NCI-H146 (cell line): ENCODE measurements around the gene VPS37C.
"Not testable (repeated sequence)": the region's sequence is repeated elsewhere in the genome, so short reads cannot be mapped to it uniquely, and the experiment has no call there.

ENCODE experiments used
- DNase-seq: peaks from one replicate; lab custom pipeline; 2025; lab: John Stamatoyannopoulos, UW

The VPS37C gene

DNA sequence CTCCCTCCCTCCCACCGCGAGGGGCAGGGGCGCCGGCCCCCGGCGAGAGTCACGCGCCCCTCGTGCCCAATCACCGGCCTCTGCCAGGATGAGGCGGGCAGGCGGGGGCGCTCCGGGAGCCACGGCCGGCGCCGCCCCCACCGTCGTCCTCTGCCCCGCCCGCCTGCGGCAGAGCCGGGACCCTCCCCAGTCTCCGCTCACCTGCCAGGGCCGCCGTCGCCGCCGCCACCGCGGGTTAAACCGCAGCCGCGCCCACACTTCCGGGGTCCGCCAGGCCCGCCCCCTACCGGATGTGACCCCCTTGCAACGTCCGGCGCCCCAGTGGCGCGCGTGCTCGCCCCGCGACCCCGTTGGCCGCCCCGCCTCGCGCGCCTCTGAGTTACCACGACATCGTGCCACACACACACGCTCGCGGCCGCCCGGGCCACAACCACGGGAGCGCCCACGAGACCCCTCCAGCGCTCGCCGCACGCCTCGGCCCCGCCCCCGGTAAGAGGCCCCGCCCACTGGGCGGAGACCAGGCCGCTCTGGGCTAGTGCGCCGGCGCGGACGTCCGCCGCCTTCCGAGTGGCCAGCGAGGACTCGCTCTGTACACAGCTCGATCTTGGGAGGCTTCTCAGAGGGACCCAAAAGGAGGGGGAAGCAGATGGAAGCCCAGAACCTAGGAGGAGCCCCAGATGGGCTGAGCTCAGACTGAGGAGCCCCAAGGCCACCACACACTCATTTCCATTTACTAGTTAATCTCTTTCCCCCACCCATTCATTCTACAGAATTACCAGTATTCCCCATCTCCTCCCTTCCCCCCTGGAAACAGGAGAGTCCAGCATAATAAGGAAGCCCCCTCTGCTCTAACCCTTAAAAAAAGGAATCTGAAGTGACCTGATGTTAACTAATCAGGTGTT, at the start of gene VPS37C:
Gene VPS37C (minus strand): TSS at position 237 of the 902 bp plus-strand sequence. CDS start 22,597 bp downstream, outside the sequence.
- DNase-seq, result peak; percentile 93

GRCh38 chr11:61210629-61211028, 49.4 kb upstream of the VPS37C start:
- not testable (repeated sequence) for DNase-seq

DNA sequence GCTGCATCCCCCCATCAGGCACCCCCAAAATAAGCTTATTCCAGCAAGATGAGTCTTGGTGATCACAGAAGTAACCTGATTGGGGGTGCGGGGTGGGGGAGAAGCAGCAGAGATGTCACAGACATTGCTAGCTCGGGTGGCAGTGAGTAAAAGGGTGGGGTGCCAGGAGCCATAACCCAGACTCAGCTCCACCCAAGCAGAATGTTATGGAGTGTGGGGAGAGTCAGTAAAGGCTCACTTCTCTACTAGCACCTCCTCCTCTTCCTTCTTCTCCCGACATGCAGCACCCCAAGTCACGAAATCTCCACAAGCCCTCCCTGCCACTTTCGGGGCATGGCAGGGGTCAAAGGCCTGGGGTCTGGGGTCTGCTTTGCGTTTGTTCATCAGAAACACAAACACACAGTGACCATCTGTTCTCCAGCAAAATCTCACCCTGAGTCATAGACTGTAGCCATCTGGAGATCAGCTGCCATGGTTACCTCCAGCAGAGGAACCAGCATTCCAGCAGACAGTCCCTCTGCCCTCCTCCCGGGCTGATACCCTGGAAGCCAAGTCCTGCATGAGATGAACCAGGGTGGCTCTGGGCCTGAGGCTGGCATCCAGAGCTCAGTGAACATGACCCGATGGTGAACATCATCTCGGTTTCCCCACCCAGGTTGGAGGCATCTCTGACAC, 46.5 kb upstream of the VPS37C start:
- DNase-seq, result not testable (repeated sequence)

GRCh38 chr11:61204502-61205059, 43.4 kb upstream of the VPS37C start:
- not testable (repeated sequence) for DNase-seq

- DNase-seq, result not testable (repeated sequence)
Observed at GRCh38 chr11:61203873-61204272, 42.6 kb upstream of the VPS37C start.

GRCh38 chr11:61202950-61203746, 41.9 kb upstream of the VPS37C start, which contains the start of gene PGA3:
Gene PGA3 (plus strand): TSS chr11:61203515. CDS start chr11:61203565, 50 bp downstream.
- DNase-seq, result not testable (repeated sequence)

- DNase-seq, result no peak
Observed at GRCh38 chr11:61201476-61201875, 40.2 kb upstream of the VPS37C start.

DNA sequence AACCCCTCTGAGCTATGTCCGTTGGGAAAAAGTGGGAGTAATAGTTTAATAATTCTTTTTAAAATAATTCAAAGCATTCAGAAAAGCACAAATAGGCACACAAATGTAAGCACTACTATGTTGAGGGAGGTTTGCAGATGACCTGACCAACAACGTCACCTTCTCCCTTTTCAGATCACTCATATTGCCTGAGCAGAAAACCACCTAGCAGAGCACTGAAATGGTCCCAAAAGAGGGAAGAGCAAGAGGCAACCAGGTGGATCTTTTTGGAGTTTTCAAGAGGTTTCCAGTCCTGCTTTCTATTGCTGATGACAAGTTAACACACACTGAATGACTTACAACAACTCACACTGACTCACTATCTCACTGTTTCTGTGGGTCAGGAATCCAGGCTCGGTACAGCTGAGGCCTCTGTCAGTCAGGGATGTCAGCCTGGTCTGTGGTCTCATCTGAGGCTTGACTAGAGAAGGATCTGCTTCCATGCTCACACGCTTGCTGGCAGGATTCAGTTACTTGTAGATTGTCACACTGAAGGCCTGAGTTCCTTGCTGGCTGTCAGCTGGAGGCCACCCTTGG, 37.8 kb upstream of the VPS37C start:
- no peak for DNase-seq

- DNase-seq, result no peak
Observed at GRCh38 chr11:61198361-61198760, 37.1 kb upstream of the VPS37C start.

- DNase-seq, result no peak
Observed at GRCh38 chr11:61195719-61196118, 34.5 kb upstream of the VPS37C start.

GRCh38 chr11:61194981-61195695, 33.9 kb upstream of the VPS37C start:
- DNase-seq, result no peak

GRCh38 chr11:61194169-61194671, 33.0 kb upstream of the VPS37C start:
- DNase-seq, result no peak

DNA sequence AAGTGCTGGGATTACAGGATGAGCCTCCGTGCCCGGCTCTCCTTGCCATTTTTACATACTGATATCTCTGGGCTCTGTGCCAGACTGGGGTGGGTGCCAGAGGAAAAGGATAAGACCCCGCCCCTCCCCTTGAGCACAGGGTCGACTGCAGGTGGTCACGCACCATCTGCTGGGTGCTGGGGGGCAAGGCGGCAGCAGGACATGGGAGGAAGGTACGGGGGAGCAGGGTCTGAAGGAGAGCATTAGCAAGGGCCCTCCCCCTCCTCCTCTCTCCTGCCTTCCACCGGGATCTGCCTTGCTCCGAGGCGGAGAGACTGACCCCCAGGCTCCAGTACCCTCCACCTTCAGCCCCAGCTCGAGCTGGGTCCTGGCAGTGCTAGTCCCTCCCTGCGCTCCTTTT, 32.4 kb upstream of the VPS37C start:
- peak; percentile 31 for DNase-seq

DNA sequence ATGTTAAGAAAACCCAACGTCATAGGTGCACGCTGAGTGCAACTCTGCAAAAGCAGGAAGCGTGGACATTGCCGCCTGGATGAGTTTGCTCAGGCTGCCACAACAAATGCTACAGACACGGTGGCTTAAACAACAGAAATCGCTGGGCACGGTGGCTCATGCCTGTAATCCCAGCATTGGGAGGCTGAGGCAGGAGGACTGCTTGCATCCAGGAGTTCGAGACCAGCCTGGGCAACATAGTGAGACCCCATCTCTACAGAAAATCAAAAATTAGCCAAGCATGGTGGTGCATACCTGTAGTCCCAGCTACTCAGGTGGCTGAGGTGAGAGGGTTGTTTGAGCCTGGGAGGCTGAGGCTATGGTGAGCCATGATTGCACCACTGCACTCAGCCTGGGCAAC, 28.7 kb upstream of the VPS37C start:
- no peak for DNase-seq

GRCh38 chr11:61187505-61188130, 26.4 kb upstream of the VPS37C start:
- DNase-seq, result peak; percentile 80

GRCh38 chr11:61186504-61186903, 25.3 kb upstream of the VPS37C start:
- DNase-seq, result no peak

DNA sequence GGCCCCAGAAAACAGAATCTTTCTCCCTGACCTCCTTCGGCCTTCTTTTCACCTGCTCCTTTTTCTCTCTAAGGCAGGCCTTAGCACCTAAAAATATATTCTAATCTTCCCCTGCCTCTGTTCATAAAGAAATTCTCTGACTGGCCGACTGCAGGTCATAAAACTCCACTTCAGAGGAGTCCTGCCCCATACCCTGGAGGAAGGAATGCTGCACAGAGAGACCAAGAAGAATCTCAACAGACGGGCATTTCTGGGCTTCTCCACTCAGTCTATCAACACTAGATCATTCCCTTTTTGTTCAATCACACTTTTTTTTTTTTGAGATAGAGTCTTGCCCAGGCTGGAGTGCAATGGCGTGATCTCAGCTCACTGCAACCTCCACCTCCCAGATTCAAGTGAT, 22.4 kb upstream of the VPS37C start:
- no peak for DNase-seq

GRCh38 chr11:61181489-61181888, 20.3 kb upstream of the VPS37C start:
- no peak for DNase-seq

- not testable (repeated sequence) for DNase-seq
Observed at GRCh38 chr11:61180205-61180604, 19.0 kb upstream of the VPS37C start.

DNA sequence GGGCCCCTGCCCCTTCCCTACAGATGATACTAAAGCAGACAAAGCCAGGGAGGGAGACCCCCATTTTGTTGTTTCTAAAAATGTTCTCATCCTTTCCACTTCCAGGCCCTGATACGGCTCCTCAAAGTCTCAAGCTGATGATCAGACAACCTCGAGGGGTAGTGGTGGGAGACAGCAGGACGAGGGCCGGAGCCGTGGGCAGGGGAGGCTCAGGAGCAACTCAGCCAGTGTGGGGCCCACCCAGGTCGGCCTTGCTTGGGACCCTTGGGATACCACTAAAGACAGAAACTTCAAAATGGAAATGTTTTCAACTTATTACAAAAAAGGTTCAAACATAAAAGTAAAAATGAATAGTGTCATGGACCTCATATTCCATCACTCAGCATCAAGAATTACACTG, 15.2 kb upstream of the VPS37C start:
- DNase-seq, result no peak
